ENCODE data around the gene ARFGAP1. TPM values are rescaled to one million over a fixed set of nuclear protein-coding genes. Genes with fewer than 3 reads are reported as not detected.

The ARFGAP1 gene
- total and polyA plus RNA-seq, 5 donors from 2014 or later: 17.9 to 123 (median 21.0) TPM

DNA sequence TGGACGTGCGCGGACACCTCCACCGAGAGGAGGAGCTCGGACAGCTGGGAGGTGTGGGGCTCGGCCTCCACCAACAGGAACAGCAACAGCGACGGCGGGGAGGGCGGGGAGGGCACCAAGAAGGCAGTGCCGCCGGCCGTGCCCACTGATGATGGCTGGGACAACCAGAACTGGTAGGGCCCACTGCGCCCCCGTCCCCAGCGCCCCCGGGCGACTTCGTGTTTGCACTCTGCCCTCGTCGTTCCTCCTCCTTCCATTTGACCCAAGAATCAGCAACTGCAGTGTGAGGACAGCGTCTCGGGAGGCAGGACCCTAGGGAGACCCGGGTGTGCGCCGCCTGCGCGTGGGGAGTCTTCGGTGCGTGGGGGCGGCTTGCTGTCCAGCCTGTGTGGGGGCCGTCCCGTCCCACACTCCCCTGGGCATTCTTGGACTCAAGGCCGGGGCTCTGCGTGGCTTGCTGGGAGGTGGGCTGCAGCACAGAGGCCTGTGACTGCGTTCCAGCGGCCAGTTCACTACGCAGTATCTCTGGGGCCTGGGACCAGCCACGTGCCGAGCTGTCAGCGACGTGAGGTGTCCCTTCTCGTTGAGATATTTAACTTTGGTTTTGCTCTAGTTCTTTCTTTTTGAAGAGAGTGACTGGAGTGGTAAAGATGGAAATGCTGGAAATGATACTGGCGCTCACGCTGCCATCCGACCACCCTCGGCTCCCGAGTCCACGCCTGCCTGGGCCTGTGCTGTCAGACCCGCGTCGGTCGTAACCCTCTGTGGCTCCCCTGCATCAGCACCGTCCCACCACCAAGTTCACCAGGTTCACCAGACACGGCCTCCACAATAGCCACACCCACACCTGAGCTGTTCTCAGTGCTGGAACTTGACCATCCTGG is 15.3 kb downstream of the ARFGAP1 start:
- no peak for DNase-seq
- Mint-ChIP-seq H3K9me3 (no peaks in the 10 kb centered on the region), H3K27ac (no peak overlapping the region), H3K36me3 (peaks cover 7% of the 10 kb centered on the region), H3K27me3 (no peaks in the 10 kb centered on the region), H3K4me1 (peaks cover 0 to 4% (median 0%) of the 10 kb centered on the region in 4 donors), H3K4me3 (no peak overlapping the region)
- no peak overlapping the region for H3K4me3 ChIP-seq (ENCODE audit: low read depth, low read length)
- no peak overlapping the region for H3K27ac ChIP-seq (ENCODE audit: insufficient read depth, low read length, poor library complexity, severe bottlenecking)
- ATAC-seq (ENCODE audit: low read depth in 2 of 2): no peak
- no peaks in the 10 kb centered on the region for H3K27me3 ChIP-seq (ENCODE audit: control insufficient read depth, insufficient read depth, low read length)
- peaks cover 3% of the 10 kb centered on the region for H3K4me1 ChIP-seq (ENCODE audit: control insufficient read depth, insufficient read depth, low read length, poor library complexity, severe bottlenecking)
- H3K9me3 ChIP-seq (ENCODE audit: control insufficient read depth in 2 of 2, low read length in 2 of 2): no peaks in the 10 kb centered on the region
- H3K36me3 ChIP-seq (ENCODE audit: control insufficient read depth, insufficient read depth, low read length): peaks cover 22% of the 10 kb centered on the region

DNA sequence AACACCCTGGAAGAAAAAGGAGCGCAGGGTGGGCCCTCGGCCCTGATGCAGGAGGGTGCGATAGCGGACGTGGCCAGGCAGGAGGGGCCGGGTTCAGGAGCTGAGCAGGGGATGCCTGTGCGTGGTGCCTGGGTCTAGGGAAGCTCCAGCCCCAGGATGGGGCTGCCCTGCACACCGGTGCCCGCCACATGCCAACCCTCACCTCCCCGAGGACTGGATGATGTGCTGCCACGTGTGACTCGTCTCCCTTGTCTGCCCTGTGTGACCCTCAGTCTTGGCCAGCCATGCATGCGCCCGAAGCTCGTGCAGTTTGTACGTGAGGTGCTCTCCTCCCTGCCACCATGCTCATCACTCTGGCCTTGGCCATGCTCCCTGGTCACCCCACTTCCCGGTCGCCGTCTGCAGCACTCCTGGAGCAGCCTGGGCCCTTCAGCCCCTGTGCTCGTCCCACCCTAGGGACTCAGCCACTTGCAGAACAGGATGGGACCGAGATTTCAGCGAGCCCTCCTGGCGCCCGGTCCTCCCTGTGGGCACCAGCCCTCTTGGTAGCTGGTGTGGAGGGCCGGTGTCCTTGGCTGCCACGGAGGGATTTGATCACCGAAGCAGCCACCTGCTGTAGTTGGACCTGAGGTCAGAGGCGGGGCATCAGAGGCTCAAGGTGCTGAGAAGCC is 16.1 kb downstream of the ARFGAP1 start:
- Mint-ChIP-seq H3K9me3 (no peaks in the 10 kb centered on the region), H3K27me3 (no peaks in the 10 kb centered on the region), H3K36me3 (peaks cover 6% of the 10 kb centered on the region), H3K27ac (no peak overlapping the region), H3K4me3 (no peak overlapping the region), H3K4me1 (peaks cover 0 to 3% (median 0%) of the 10 kb centered on the region in 4 donors)
- H3K4me1 ChIP-seq (ENCODE audit: control insufficient read depth, insufficient read depth, low read length, poor library complexity, severe bottlenecking): peaks cover 3% of the 10 kb centered on the region
- ATAC-seq (ENCODE audit: low read depth in 2 of 2) (no peak), DNase-seq (no peak)
- H3K4me3 ChIP-seq (ENCODE audit: low read depth, low read length): no peak overlapping the region
- H3K36me3 ChIP-seq (ENCODE audit: control insufficient read depth, insufficient read depth, low read length): peaks cover 20% of the 10 kb centered on the region
- no peaks in the 10 kb centered on the region for H3K9me3 ChIP-seq (ENCODE audit: control insufficient read depth in 2 of 2, low read length in 2 of 2)
- no peak overlapping the region for H3K27ac ChIP-seq (ENCODE audit: insufficient read depth, low read length, poor library complexity, severe bottlenecking)
- no peaks in the 10 kb centered on the region for H3K27me3 ChIP-seq (ENCODE audit: control insufficient read depth, insufficient read depth, low read length)

DNA sequence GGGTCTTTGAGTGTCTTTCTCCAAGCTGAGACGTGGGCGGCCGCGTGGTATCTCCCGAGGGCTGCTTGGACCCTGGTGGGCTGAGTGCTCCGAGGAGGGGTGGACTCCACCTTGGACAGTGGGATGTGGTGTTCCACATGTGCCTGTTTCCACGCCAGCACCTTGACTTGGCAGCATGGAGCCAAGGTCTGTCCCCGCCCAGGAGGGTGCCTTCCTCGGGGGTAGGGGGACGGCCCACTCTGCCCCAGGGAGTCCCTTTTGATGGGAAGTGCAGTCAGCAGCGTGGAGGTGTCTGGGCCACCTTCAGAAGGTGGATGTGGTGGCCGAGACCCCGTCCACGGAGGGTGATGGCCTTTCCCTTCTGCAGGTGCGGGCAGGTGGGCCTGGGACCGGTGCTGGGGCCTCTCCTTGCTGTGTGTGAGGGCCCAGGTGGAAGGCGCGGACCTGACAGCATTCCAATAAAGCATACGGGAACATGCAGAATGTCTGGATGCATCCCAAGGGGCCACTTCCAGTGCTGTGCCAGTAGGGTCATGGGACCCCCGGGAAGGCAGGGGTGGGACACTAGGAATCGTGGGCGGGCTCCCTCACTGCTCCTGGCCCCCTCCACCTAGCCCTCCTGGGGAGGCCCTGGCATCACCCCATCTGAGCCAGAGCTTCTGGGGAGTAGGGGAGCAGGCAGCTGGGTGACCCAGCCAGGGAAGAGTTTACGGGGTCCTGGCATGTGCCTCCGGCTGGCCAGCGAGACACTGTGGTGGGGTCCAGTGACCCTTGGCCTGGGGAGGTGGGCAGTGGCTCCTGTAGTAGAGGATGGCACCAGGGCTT is 16.9 kb downstream of the ARFGAP1 start:
- Histone ChIP-seq H3K4me3 (ENCODE audit: low read depth, low read length) (no peak overlapping the region), H3K36me3 (ENCODE audit: control insufficient read depth, insufficient read depth, low read length) (peaks cover 20% of the 10 kb centered on the region), H3K9me3 (ENCODE audit: control insufficient read depth in 2 of 2, low read length in 2 of 2) (no peaks in the 10 kb centered on the region), H3K4me1 (ENCODE audit: control insufficient read depth, insufficient read depth, low read length, poor library complexity, severe bottlenecking) (no peaks in the 10 kb centered on the region), H3K27me3 (ENCODE audit: control insufficient read depth, insufficient read depth, low read length) (no peaks in the 10 kb centered on the region), H3K27ac (ENCODE audit: insufficient read depth, low read length, poor library complexity, severe bottlenecking) (no peak overlapping the region)
- peaks cover 4% of the 10 kb centered on the region for H3K36me3 Mint-ChIP-seq
- no peak overlapping the region for H3K27ac Mint-ChIP-seq
- H3K27me3 Mint-ChIP-seq: no peaks in the 10 kb centered on the region
- no peaks in the 10 kb centered on the region for H3K4me1 Mint-ChIP-seq
- no peaks in the 10 kb centered on the region for H3K9me3 Mint-ChIP-seq
- ATAC-seq (ENCODE audit: low read depth in 2 of 2) (no peak), DNase-seq (no peak)
- H3K4me3 Mint-ChIP-seq: no peak overlapping the region

DNA sequence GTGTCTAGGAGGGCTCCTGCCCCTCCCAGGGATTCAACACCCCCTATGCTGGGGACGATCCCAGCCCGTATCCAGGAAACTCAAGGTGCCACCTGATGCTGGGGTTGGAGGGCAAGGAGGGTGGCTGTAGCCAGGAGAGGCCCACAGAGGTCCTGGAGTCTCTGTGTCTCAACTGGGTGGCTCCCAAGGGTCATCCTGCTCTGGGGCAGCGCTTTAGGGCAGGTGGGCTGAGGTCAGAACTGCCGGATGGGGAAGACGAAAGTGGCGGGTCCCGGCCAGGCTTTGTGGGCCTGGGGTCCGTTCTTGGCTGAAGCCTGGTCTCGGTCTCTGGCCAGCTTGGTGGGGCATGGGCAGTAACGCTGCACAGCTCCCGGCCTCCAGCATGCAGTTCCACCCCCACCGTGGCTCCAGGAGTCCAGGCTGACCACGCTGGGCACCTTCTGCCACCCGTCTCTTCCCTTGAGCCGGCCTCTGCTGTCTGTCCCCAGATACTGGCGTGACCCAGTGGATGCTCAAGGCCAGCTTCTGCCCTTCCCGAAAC is 17.6 kb downstream of the ARFGAP1 start:
- peaks cover 0 to 2% (median 1%) of the 10 kb centered on the region in 4 donors for H3K4me1 Mint-ChIP-seq
- no peak overlapping the region for H3K4me3 Mint-ChIP-seq
- H3K36me3 ChIP-seq (ENCODE audit: control insufficient read depth, insufficient read depth, low read length): peaks cover 20% of the 10 kb centered on the region
- H3K4me1 ChIP-seq (ENCODE audit: control insufficient read depth, insufficient read depth, low read length, poor library complexity, severe bottlenecking): peaks cover 2% of the 10 kb centered on the region
- H3K27me3 Mint-ChIP-seq: peaks cover under 1% of the 10 kb centered on the region
- H3K36me3 Mint-ChIP-seq: peaks cover 4% of the 10 kb centered on the region
- H3K27me3 ChIP-seq (ENCODE audit: control insufficient read depth, insufficient read depth, low read length): no peaks in the 10 kb centered on the region
- H3K27ac Mint-ChIP-seq: no peak overlapping the region
- ATAC-seq (ENCODE audit: low read depth in 2 of 2): no peak
- H3K9me3 Mint-ChIP-seq: no peaks in the 10 kb centered on the region
- DNase-seq: no peak
- H3K9me3 ChIP-seq (ENCODE audit: control insufficient read depth in 2 of 2, low read length in 2 of 2): no peaks in the 10 kb centered on the region
- no peak overlapping the region for H3K4me3 ChIP-seq (ENCODE audit: low read depth, low read length)
- no peak overlapping the region for H3K27ac ChIP-seq (ENCODE audit: insufficient read depth, low read length, poor library complexity, severe bottlenecking)

DNA sequence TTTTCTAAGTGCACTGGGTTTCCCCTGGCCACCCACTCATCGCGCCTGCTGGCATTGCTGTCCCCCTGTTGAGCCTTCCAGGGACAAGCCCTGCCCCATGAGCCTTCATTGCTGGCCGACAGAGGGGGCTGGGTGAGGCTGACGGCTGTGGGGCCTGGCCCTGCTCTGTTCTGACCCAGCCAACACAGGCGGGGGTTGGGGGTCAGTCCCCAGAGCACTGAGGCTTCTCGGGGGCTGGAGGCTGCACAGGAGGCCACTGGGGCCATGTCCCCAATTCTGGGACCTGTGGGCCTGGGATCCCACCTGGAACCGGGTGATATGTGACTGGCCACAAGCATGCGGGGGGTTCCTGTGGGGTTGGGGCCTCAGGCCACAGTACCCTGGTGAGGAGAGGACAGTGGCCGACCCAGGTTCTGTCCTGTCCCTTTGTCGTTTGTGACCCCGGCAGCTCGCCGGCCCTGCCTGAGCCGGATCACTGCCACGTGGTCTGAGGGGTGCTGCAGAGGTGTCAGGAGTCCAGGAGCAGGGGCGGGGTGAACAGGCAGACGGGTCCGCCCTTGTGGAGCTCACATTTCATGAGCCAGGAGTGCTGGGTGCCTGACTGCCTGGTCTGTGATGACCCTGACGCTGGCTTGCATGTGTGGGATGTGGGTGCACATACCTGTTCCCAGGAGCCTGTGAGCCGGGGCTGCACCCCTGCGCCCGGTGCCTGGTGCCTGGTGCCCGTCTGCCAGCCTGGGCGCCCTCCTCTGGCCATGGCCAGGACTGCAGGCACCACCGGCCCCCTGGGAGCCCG is 18.3 kb downstream of the ARFGAP1 start:
- Histone ChIP-seq H3K27me3 (ENCODE audit: control insufficient read depth, insufficient read depth, low read length) (no peaks in the 10 kb centered on the region), H3K27ac (ENCODE audit: insufficient read depth, low read length, poor library complexity, severe bottlenecking) (no peak overlapping the region), H3K4me3 (ENCODE audit: low read depth, low read length) (no peak overlapping the region), H3K4me1 (ENCODE audit: control insufficient read depth, insufficient read depth, low read length, poor library complexity, severe bottlenecking) (peaks cover 9% of the 10 kb centered on the region), H3K36me3 (ENCODE audit: control insufficient read depth, insufficient read depth, low read length) (peaks cover 19% of the 10 kb centered on the region), H3K9me3 (ENCODE audit: control insufficient read depth in 2 of 2, low read length in 2 of 2) (no peaks in the 10 kb centered on the region)
- ATAC-seq (ENCODE audit: low read depth in 2 of 2) (peak; percentile 45 to 48), DNase-seq (peak; percentile 26 to 46 (median 43))
- no peak overlapping the region for H3K27ac Mint-ChIP-seq
- H3K4me3 Mint-ChIP-seq: no peak overlapping the region
- peaks cover 0 to 9% (median 5%) of the 10 kb centered on the region in 4 donors for H3K4me1 Mint-ChIP-seq
- peaks cover 4% of the 10 kb centered on the region for H3K36me3 Mint-ChIP-seq
- H3K9me3 Mint-ChIP-seq: no peaks in the 10 kb centered on the region
- peaks cover 6% of the 10 kb centered on the region for H3K27me3 Mint-ChIP-seq

DNA sequence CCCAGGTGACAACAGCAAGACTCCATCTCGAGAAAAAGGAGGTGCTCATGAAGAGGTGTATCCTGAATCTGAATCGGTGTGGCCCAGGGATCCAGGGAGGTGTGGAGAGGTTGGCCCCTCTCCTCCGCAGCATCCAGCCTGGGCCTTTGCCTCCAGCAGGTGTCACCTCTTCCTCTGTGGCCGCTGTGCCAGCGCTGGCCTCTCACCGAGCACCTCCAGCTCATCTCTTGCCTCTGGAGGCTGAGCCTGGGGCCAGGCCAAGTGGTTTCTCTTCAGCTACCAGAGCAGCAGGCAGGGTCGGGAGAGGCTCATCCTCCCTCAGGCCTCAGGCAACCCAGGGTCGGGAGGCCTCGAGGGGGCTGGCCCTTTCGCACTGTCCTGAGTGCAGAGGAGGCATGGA is 19.2 kb downstream of the ARFGAP1 start:
- no peak overlapping the region for H3K4me3 Mint-ChIP-seq
- Histone ChIP-seq H3K4me3 (ENCODE audit: low read depth, low read length) (no peak overlapping the region), H3K9me3 (ENCODE audit: control insufficient read depth in 2 of 2, low read length in 2 of 2) (no peaks in the 10 kb centered on the region), H3K4me1 (ENCODE audit: control insufficient read depth, insufficient read depth, low read length, poor library complexity, severe bottlenecking) (peaks cover 15% of the 10 kb centered on the region), H3K27ac (ENCODE audit: insufficient read depth, low read length, poor library complexity, severe bottlenecking) (no peak overlapping the region), H3K27me3 (ENCODE audit: control insufficient read depth, insufficient read depth, low read length) (no peaks in the 10 kb centered on the region), H3K36me3 (ENCODE audit: control insufficient read depth, insufficient read depth, low read length) (peaks cover 18% of the 10 kb centered on the region)
- peaks cover 0 to 10% (median 5%) of the 10 kb centered on the region in 4 donors for H3K4me1 Mint-ChIP-seq
- no peak for ATAC-seq (ENCODE audit: low read depth in 2 of 2)
- peaks cover 6% of the 10 kb centered on the region for H3K27me3 Mint-ChIP-seq
- peak overlapping the region in 2 of 3 donors; percentile 20 to 53 for H3K27ac Mint-ChIP-seq
- H3K9me3 Mint-ChIP-seq: no peaks in the 10 kb centered on the region
- H3K36me3 Mint-ChIP-seq: peaks cover 4% of the 10 kb centered on the region
- no peak for DNase-seq

DNA sequence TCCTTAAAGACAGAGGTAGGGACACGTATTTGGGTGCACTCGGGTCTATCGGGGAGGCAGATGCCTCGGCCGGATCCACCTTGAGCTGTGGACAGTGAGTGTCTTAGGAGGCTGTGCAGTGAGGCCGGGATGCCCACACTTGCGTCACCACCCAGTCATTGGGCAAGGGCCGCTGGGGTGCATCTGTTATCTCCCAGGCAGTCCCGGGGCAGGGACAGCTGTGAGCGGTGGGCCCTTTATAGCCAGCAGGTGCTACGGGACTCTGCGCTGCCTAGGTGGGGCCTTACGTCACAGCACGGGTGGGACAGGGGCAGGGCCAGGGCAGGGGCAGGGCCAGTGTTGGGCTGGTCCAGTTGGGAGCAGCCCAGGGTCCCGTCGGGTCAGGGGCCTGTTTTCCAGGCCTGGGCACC is 19.7 kb downstream of the ARFGAP1 start:
- H3K27ac ChIP-seq (ENCODE audit: insufficient read depth, low read length, poor library complexity, severe bottlenecking): no peak overlapping the region
- peaks cover under 1% of the 10 kb centered on the region for H3K36me3 Mint-ChIP-seq
- H3K4me3 Mint-ChIP-seq: no peak overlapping the region
- ATAC-seq (ENCODE audit: low read depth in 2 of 2): no peak
- H3K27me3 Mint-ChIP-seq: peaks cover 6% of the 10 kb centered on the region
- H3K4me1 Mint-ChIP-seq: peaks cover 0 to 10% (median 5%) of the 10 kb centered on the region in 4 donors
- H3K27ac Mint-ChIP-seq: no peak overlapping the region
- H3K27me3 ChIP-seq (ENCODE audit: control insufficient read depth, insufficient read depth, low read length): no peaks in the 10 kb centered on the region
- H3K9me3 ChIP-seq (ENCODE audit: control insufficient read depth in 2 of 2, low read length in 2 of 2): no peaks in the 10 kb centered on the region
- H3K4me3 ChIP-seq (ENCODE audit: low read depth, low read length): no peak overlapping the region
- no peaks in the 10 kb centered on the region for H3K9me3 Mint-ChIP-seq
- DNase-seq: no peak
- H3K36me3 ChIP-seq (ENCODE audit: control insufficient read depth, insufficient read depth, low read length): peaks cover 15% of the 10 kb centered on the region
- H3K4me1 ChIP-seq (ENCODE audit: control insufficient read depth, insufficient read depth, low read length, poor library complexity, severe bottlenecking): peaks cover 15% of the 10 kb centered on the region
